ENCODE results near the gene TMEM256. TPM values are rescaled to one million over a fixed set of nuclear protein-coding genes. Genes with fewer than 3 reads are reported as not detected.

Gene TMEM256
- total RNA-seq (100 to 1,000 TPM in 1 of 2 donors, 10 to 100 TPM in 1; 70.9 to 130 TPM), polyA plus RNA-seq (ENCODE audit: insufficient read length in 2 of 2) (10 to 100 TPM; 48.6 to 54.7 TPM)
- long read RNA-seq, donor 1, transcript TMEM256-201 (4 exons, 486 nt), result major isoform, 40 of 65 reads
- long read RNA-seq, donor 1, partial matches to known transcripts, result 12 of 65 reads
- long read RNA-seq, donor 1, other reads (novel, unspliced or antisense), result 12 of 65 reads
- long read RNA-seq, donor 2, transcript TMEM256-201 (4 exons, 486 nt), result major isoform, 18 of 25 reads
- long read RNA-seq, donor 2, partial matches to known transcripts, result 6 of 25 reads
- long read RNA-seq, donor 2, other reads (novel, unspliced or antisense), result 0 of 25 reads
- long read RNA-seq, donor 3, transcript TMEM256-201 (4 exons, 486 nt), result major isoform, 16 of 21 reads
- long read RNA-seq, donor 3, partial matches to known transcripts, result 5 of 21 reads
- long read RNA-seq, donor 3, other reads (novel, unspliced or antisense), result 0 of 21 reads
- long read RNA-seq, donor 4, transcript TMEM256-201 (4 exons, 486 nt), result major isoform, 156 of 192 reads
- long read RNA-seq, donor 4, transcript TMEM256-202 (2 exons, 403 nt), result minor isoform, 7 of 192 reads
- long read RNA-seq, donor 4, partial matches to known transcripts, result 29 of 192 reads
- long read RNA-seq, donor 4, other reads (novel, unspliced or antisense), result 0 of 192 reads

DNA sequence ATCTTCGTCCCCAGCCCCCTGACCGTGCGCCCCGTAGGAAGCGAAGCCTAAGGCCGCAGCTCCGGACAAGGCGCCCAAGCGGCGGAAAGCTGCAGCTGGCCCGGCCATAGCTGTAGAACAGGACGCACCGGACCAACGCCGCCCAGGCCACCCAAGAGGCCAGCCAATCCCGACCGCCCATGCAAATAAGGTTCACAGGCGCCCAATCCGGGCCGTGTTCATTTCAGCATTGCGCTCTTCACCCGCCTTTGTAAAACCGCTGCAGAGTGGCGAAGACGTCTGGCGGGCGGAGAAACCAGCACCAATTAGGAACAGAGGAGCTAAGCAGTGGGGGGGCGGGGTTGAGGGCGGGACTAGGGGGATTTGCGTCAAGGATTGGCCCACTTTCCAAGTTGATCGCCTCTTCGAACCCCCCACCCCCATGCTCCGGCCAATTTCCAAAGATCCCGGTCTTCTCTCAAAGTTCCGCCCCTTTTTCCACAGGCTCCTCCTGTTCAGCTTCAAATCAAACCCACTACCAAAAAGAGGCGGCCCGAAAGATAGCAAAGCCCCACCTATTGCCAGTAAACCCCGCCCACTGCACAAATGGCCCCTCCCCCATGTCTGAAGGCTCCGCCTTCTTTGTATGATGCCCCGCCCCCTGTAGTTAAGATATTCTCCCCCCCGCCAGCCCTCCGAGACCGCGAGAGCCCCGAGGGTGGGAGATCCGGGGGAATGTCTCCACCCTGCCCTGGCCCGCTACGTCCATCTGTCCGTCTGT is at the start of gene TMEM256:
Gene TMEM256, minus strand, starts transcription at position 121 of the 760 bp plus-strand sequence. Its CDS starts 13 bp downstream, at position 108.
- Histone ChIP-seq H3K4me1 (ENCODE audit: control insufficient read depth, insufficient read depth, low read length) (peaks cover 38% of the 10 kb centered on the region), H3K36me3 (ENCODE audit: control insufficient read depth, insufficient read depth, low read length) (peaks cover 16% of the 10 kb centered on the region), H3K27me3 (ENCODE audit: control insufficient read depth, insufficient read depth, low read length) (no peaks in the 10 kb centered on the region), H3K4me3 (ENCODE audit: low read depth, low read length) (peak within 1 kb of the TSS; percentile 72), H3K27ac (ENCODE audit: low read depth, low read length) (peak within 1 kb of the TSS; percentile 94), H3K9me3 (ENCODE audit: control insufficient read depth, insufficient read depth, low read length) (no peaks in the 10 kb centered on the region)
- DNase-seq (ENCODE audit: low read depth in 4 of 6, low spot score in 6 of 6), result peak; percentile 94 to 100 (median 99)
- WGBS (ENCODE audit: insufficient coverage), result under 1% methylated on average over 43 of the region's 49 CpGs

DNA sequence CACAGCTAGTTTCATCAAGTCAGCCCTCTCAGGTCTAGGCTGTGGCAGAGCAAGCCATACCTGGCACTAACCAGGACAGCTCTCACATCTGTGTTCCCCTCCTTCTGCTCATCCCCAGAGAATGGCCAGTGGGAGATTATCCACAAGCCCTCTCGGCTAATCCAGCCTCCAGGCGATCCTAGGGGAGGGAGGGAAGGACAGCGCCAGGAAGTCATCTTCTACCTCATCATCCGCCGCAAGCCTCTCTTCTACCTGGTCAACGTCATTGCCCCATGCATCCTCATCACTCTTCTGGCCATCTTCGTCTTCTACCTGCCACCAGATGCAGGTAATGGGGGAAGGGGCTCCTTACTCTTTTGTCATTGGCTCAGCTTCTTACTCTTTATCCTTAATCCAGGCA is 44.6 kb upstream of the TMEM256 start:
- H3K27me3 ChIP-seq (ENCODE audit: control insufficient read depth, insufficient read depth, low read length), result peaks cover 30% of the 10 kb centered on the region
- H3K9me3 ChIP-seq (ENCODE audit: control insufficient read depth, insufficient read depth, low read length), result no peaks in the 10 kb centered on the region
- no CpG with 5 or more reads among the region's 7 CpGs for WGBS (ENCODE audit: insufficient coverage)
- DNase-seq (ENCODE audit: low read depth in 4 of 6, low spot score in 6 of 6), result no peak
- peaks cover 21% of the 10 kb centered on the region for H3K4me1 ChIP-seq (ENCODE audit: control insufficient read depth, insufficient read depth, low read length)
- H3K4me3 ChIP-seq (ENCODE audit: low read depth, low read length), result no peak overlapping the region
- H3K27ac ChIP-seq (ENCODE audit: low read depth, low read length), result no peak overlapping the region
- no peaks in the 10 kb centered on the region for H3K36me3 ChIP-seq (ENCODE audit: control insufficient read depth, insufficient read depth, low read length)

DNA sequence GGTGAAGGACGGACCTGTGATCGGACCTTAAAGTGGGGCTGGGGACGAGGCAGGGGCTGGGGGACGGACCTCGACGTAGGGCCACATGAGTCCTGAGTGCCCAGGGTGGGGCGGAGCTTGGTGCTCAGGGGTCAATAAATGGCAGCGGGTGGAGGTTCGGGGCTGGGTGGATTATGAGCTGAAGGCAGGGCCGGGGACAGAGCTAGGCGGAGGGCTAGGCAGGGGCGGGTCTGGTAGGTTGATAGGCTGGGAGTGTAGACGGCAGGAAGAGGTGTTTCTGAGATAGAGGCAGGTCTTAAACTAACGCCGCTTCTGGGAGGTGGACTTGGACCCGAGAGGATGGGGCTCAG is 41.7 kb upstream of the TMEM256 start:
- no peak overlapping the region for H3K4me3 ChIP-seq (ENCODE audit: low read depth, low read length)
- peaks cover 33% of the 10 kb centered on the region for H3K27me3 ChIP-seq (ENCODE audit: control insufficient read depth, insufficient read depth, low read length)
- 5% methylated on average over 12 of the region's 16 CpGs for WGBS (ENCODE audit: insufficient coverage)
- H3K4me1 ChIP-seq (ENCODE audit: control insufficient read depth, insufficient read depth, low read length), result peaks cover 33% of the 10 kb centered on the region
- no peak for DNase-seq (ENCODE audit: low read depth in 4 of 6, low spot score in 6 of 6)
- H3K27ac ChIP-seq (ENCODE audit: low read depth, low read length), result no peak overlapping the region
- no peaks in the 10 kb centered on the region for H3K9me3 ChIP-seq (ENCODE audit: control insufficient read depth, insufficient read depth, low read length)
- peaks cover 9% of the 10 kb centered on the region for H3K36me3 ChIP-seq (ENCODE audit: control insufficient read depth, insufficient read depth, low read length)

DNA sequence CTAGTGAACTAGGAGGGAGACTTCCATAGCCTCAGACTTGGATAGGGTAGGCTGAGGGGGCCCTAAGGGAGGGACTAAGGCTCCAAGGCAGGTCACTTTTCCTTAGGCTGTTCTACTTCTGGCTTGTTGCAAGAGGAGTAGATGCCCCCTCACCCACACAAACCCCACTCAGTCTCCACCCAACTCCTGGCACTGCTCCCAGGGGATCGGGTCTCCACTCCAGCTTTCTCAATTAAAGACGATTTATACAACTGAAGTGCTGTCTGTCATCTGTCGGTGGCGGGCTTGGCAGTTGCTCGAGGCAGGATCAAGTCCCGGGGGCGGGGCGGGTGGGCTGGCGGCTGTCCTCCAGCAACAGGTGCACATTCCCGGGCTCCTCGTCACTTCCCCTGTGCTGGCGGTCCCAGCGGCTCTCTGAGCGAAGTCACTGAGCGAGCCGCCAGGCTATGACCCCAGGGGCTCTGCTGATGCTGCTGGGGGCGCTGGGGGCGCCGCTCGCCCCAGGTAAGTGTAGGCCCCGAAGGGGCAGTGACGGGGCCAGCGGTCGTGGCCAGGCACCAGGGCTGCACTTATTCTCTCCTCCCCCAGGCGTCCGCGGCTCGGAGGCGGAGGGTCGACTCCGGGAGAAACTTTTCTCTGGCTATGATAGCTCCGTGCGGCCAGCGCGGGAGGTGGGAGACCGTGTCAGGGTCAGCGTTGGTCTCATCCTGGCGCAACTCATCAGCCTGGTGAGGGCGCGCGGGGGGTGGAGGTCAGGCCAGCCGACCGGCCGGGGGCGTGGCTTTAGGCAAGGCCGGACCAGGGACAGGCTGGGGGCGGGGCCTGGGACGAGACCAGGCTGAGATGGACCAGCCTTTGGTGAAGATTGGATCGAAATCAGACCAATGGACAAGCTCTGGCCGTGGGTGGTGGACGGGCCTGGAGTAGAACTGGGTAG is 41.1 kb upstream of the TMEM256 start, which contains the start of gene CHRNB1:
Gene CHRNB1, plus strand, starts transcription at position 380 of the 937 bp plus-strand sequence. Its CDS starts 67 bp downstream, at position 447.
- peak within 1 kb of the TSS; percentile 32 for H3K4me3 ChIP-seq (ENCODE audit: low read depth, low read length)

DNA sequence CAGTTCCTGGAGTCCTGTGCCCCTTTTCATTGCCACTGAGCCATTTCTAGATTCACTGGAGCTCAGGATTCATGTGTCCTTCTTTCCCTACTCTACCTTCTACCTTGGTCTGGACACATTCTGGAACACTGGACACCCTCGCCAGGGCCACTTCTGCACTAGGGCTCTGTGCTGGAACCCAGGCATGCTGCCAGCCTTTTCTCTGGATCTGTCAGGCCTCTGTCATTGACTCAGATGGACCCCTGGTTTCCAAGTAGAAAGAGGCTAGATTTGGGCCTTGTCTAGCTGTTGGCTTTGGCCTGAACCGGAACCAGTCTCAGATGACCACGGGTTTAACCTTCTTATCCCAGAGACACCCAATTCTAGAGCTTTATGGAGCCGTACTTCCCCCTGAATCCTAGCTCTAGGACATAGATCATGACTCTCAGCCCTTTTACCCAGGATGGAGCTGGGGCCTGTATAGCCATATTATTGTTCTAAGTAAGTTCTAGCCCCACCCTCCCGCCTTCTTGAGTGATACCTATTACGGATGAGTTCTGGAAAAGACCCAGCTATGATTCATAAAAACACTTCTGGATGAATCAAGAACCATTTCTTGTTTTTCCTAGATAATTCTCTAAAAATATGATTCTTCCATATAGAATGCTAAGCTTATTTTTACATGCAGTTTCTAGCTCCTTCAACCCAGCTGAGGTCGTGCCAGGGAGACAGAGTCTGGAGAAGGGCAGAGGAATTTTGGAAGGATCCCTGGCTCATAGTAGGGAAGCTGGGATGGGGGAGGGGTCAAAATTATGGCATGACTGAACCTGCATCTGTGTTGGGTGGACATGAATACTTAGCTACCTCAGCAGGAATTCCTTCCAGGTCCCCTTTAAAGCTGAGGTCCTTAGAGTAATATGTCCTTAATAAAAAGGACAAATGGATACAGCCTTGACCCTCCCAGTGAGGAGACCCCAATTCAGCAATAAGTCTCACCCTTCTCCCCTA is 39.9 kb upstream of the TMEM256 start:
- 100% methylated on average over 2 of the region's 7 CpGs for WGBS (ENCODE audit: insufficient coverage)
- Histone ChIP-seq H3K4me3 (ENCODE audit: low read depth, low read length) (no peak overlapping the region), H3K4me1 (ENCODE audit: control insufficient read depth, insufficient read depth, low read length) (peaks cover 46% of the 10 kb centered on the region), H3K27me3 (ENCODE audit: control insufficient read depth, insufficient read depth, low read length) (peaks cover 39% of the 10 kb centered on the region), H3K9me3 (ENCODE audit: control insufficient read depth, insufficient read depth, low read length) (no peaks in the 10 kb centered on the region), H3K36me3 (ENCODE audit: control insufficient read depth, insufficient read depth, low read length) (peaks cover 9% of the 10 kb centered on the region), H3K27ac (ENCODE audit: low read depth, low read length) (no peak overlapping the region)
- DNase-seq (ENCODE audit: low read depth in 4 of 6, low spot score in 6 of 6), result no peak

More for the DNA sequence above, 41.1 kb upstream of the TMEM256 start, which contains the start of gene CHRNB1:
- no peak within 1 kb of the TSS for H3K27ac ChIP-seq (ENCODE audit: low read depth, low read length)
- peaks cover 9% of the 10 kb centered on the region for H3K36me3 ChIP-seq (ENCODE audit: control insufficient read depth, insufficient read depth, low read length)
- peaks cover 40% of the 10 kb centered on the region for H3K4me1 ChIP-seq (ENCODE audit: control insufficient read depth, insufficient read depth, low read length)
- no peaks in the 10 kb centered on the region for H3K9me3 ChIP-seq (ENCODE audit: control insufficient read depth, insufficient read depth, low read length)
- H3K27me3 ChIP-seq (ENCODE audit: control insufficient read depth, insufficient read depth, low read length), result peaks cover 33% of the 10 kb centered on the region
- DNase-seq (ENCODE audit: low read depth in 4 of 6, low spot score in 6 of 6), result peak in 1 of 6 donors; percentile 56
- WGBS (ENCODE audit: insufficient coverage), result 4% methylated on average over 51 of the region's 51 CpGs

DNA sequence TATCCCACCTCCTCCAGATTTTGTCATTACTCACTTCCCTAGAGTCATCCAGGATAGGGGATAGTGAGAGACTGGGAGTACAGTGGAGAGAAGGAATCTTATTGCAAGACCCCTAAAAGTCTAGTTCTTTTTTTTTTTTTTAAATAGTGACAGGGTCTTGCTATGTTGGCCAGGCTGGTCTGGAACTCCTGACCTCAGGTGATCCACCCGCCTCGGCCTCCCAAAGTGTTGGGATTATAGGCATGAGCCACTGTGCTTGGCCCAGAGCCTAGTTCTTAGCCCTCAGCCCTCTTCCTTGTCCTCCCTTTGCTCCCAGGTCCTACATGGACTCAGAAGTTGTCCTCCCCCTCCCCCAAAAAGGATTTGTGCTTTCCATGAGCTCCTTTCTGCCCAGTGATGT is 38.2 kb upstream of the TMEM256 start:
- no peaks in the 10 kb centered on the region for H3K9me3 ChIP-seq (ENCODE audit: control insufficient read depth, insufficient read depth, low read length)
- H3K4me3 ChIP-seq (ENCODE audit: low read depth, low read length), result no peak overlapping the region
- WGBS (ENCODE audit: insufficient coverage), result 85% methylated on average over 2 of the region's 2 CpGs
- H3K27me3 ChIP-seq (ENCODE audit: control insufficient read depth, insufficient read depth, low read length), result peaks cover 40% of the 10 kb centered on the region
- H3K27ac ChIP-seq (ENCODE audit: low read depth, low read length), result no peak overlapping the region
- no peak for DNase-seq (ENCODE audit: low read depth in 4 of 6, low spot score in 6 of 6)
- peaks cover 62% of the 10 kb centered on the region for H3K4me1 ChIP-seq (ENCODE audit: control insufficient read depth, insufficient read depth, low read length)
- peaks cover 9% of the 10 kb centered on the region for H3K36me3 ChIP-seq (ENCODE audit: control insufficient read depth, insufficient read depth, low read length)

DNA sequence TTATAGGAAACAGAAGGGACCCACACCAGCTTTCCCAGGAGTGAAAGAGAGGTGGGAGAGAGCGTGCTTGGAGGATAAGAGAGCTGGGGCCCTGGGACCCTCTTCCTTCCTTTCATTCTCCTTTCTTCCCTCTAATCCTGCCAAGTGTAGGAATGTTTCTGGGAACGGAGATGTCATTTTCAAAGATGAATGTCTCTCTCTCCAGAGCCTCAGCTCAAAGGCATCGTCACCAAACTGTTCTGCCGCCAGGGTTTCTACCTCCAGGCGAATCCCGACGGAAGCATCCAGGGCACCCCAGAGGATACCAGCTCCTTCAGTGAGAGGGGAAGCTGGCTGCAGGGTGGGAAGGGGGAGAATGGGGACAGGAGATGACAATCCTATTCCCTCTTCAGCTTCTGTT is 37.4 kb upstream of the TMEM256 start:
- Histone ChIP-seq H3K27me3 (ENCODE audit: control insufficient read depth, insufficient read depth, low read length) (peaks cover 34% of the 10 kb centered on the region), H3K27ac (ENCODE audit: low read depth, low read length) (peak overlapping the region; percentile 86), H3K4me3 (ENCODE audit: low read depth, low read length) (peak overlapping the region; percentile 77), H3K4me1 (ENCODE audit: control insufficient read depth, insufficient read depth, low read length) (peaks cover 63% of the 10 kb centered on the region), H3K9me3 (ENCODE audit: control insufficient read depth, insufficient read depth, low read length) (no peaks in the 10 kb centered on the region), H3K36me3 (ENCODE audit: control insufficient read depth, insufficient read depth, low read length) (peaks cover 9% of the 10 kb centered on the region)
- no CpG with 5 or more reads among the region's 7 CpGs for WGBS (ENCODE audit: insufficient coverage)
- peak in 1 of 6 donors; percentile 71 for DNase-seq (ENCODE audit: low read depth in 4 of 6, low spot score in 6 of 6)

DNA sequence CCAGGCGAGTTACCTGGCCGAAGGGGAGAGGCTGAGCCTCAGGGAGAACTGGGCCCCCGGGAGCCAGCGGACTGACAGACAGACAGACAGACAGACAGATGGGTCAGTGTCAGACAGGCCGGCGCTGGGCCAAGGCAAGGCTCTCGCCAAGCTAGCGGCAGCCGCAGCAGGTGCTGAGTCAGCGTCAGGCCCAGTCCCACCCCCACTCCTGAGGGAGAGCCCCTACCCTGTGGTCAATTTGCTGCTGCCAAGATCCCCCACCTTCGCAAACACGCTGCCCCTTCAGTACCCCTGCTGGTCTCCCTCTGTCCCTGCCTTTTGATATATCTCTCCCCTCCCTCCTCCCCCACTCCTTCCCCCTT is 36.9 kb upstream of the TMEM256 start:
- H3K27me3 ChIP-seq (ENCODE audit: control insufficient read depth, insufficient read depth, low read length), result peaks cover 34% of the 10 kb centered on the region
- peaks cover 67% of the 10 kb centered on the region for H3K4me1 ChIP-seq (ENCODE audit: control insufficient read depth, insufficient read depth, low read length)
- H3K27ac ChIP-seq (ENCODE audit: low read depth, low read length), result peak overlapping the region; percentile 86
- peak in 1 of 6 donors; percentile 82 for DNase-seq (ENCODE audit: low read depth in 4 of 6, low spot score in 6 of 6)
- peaks cover 9% of the 10 kb centered on the region for H3K36me3 ChIP-seq (ENCODE audit: control insufficient read depth, insufficient read depth, low read length)
- H3K9me3 ChIP-seq (ENCODE audit: control insufficient read depth, insufficient read depth, low read length), result no peaks in the 10 kb centered on the region
- peak overlapping the region; percentile 77 for H3K4me3 ChIP-seq (ENCODE audit: low read depth, low read length)
- WGBS (ENCODE audit: insufficient coverage), result 0% methylated on average over 10 of the region's 12 CpGs

Data from spinal cord (tissue), 10 donors.